ENCODE measurements around the gene POU2AF3.
A peak's percentile ranks its signal among the peaks of the same experiment; 100 is the strongest.

POU2AF3 gene

DNA sequence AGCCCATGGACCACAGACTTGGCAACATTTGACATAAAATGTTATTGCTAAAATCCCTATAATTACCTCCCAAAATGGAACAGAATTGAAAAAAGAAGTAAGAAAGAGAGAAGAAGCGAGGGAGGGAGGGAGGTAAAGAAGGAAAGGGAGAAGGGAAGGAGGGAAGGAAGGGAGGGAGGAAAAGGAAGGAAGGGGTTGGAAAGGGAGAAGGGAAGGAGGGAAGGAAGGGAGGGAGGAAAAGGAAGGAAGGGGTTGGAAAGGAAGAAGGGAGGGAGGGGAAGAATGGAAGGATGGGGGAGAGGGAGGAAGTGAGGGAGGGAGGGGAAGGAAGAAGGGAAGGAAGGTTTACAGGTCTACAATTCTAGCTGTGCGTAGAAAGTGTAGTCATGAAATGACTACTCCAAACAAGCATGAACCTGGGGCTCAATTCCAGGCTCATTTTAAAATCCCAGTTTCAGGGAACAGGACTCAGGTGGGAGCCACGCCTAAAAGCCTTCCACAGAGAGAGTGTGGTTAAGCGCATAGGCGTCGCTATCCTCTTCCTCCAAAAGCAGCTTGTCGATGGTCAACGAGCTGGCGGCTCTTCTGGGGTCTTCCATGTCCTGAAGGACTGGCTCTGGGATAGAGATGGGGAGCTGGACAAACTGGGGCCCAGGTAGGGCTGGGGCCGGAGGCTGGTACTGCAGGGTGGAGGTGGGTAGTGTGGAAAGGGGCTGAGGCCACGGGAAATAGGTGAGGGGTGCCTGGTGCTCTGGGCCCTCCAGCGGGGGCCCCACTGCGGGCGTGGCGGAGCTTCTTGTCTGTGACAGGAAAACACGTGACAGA is 55.6 kb downstream of the POU2AF3 start:
- H2BK120ac ChIP-seq (ENCODE audit: low read depth, low read length) = no peak overlapping the region
- H3K4me3 ChIP-seq (ENCODE audit: insufficient read depth in 1 of 2, low read depth in 1 of 2, low read length in 2 of 2) = no peak overlapping the region
- H3K9me3 ChIP-seq (ENCODE audit: control insufficient read depth, low read length) = no peaks in the 10 kb centered on the region
- no peak overlapping the region for H4K8ac ChIP-seq (ENCODE audit: low read length)
- H3K18ac ChIP-seq (ENCODE audit: low read depth in 1 of 2, low read length in 2 of 2) = no peak overlapping the region
- H2BK5ac ChIP-seq (ENCODE audit: low read depth, low read length, poor library complexity, severe bottlenecking) = no peak overlapping the region
- no peak overlapping the region for H3K23ac ChIP-seq (ENCODE audit: low read length in 2 of 2)
- WGBS = 93% methylated on average over 15 of the region's 16 CpGs
- no peak for DNase-seq
- no peak overlapping the region for H2BK15ac ChIP-seq (ENCODE audit: low read depth, poor library complexity, severe bottlenecking)
- no peak overlapping the region for H2BK12ac ChIP-seq (ENCODE audit: low read length in 2 of 2)
- H3K4ac ChIP-seq (ENCODE audit: low read depth in 1 of 2, low read length in 2 of 2) = no peak overlapping the region
- no peaks in the 10 kb centered on the region for H3K79me1 ChIP-seq (replicated peaks; ENCODE audit: low read length, poor library complexity, severe bottlenecking)
- H3K4me2 ChIP-seq (ENCODE audit: low read length, poor library complexity, severe bottlenecking) = no peak overlapping the region
- H2AK5ac ChIP-seq (ENCODE audit: low read length, severe bottlenecking) = no peak overlapping the region
- no peak overlapping the region for H3K9ac ChIP-seq (ENCODE audit: low read length)
- H4K91ac ChIP-seq (ENCODE audit: low read length) = no peak overlapping the region
- no peak overlapping the region for H2AFZ ChIP-seq (ENCODE audit: low read depth, low read length)
- no peak overlapping the region for H3K27ac ChIP-seq (ENCODE audit: low read length, poor library complexity, severe bottlenecking)
- H3K27me3 ChIP-seq (ENCODE audit: control insufficient read depth in 1 of 2, insufficient read depth in 1 of 2, low read length in 2 of 2) = peaks cover 0 to 29% of the 10 kb centered on the region in 2 experiments
- H3K36me3 ChIP-seq (ENCODE audit: control insufficient read depth in 1 of 2, insufficient read depth in 2 of 2, low read depth in 1 of 2, low read length in 2 of 2) = no peaks in the 10 kb centered on the region
- no peaks in the 10 kb centered on the region for H3K4me1 ChIP-seq (ENCODE audit: control insufficient read depth, insufficient read depth, low read depth, low read length)
- no peak overlapping the region for H3K14ac ChIP-seq (ENCODE audit: low read length in 2 of 2)

DNA sequence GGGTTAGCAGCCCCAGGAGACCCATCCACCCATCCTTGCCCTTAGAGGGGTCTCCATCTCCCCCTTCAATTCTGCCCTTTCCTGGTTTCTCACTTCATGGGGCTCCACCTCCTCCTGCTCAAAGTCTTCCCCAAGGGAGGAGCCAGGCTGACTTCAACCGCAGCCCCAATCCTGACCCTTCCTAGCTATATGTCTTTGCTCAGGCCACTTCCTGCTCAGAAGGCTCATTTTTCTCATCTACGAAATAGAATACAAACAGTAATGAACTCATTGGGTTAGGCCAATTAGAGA is 56.2 kb downstream of the POU2AF3 start:
- peaks cover 0 to 29% of the 10 kb centered on the region in 2 experiments for H3K27me3 ChIP-seq (ENCODE audit: control insufficient read depth in 1 of 2, insufficient read depth in 1 of 2, low read length in 2 of 2)
- H3K23ac ChIP-seq (ENCODE audit: low read length in 2 of 2) = no peak overlapping the region
- H2BK5ac ChIP-seq (ENCODE audit: low read depth, low read length, poor library complexity, severe bottlenecking) = no peak overlapping the region
- H2BK15ac ChIP-seq (ENCODE audit: low read depth, poor library complexity, severe bottlenecking) = no peak overlapping the region
- WGBS = 78% methylated on average over 1 of the region's 2 CpGs
- no peak for DNase-seq
- no peak overlapping the region for H2BK12ac ChIP-seq (ENCODE audit: low read length in 2 of 2)
- no peak overlapping the region for H3K14ac ChIP-seq (ENCODE audit: low read length in 2 of 2)
- H3K9ac ChIP-seq (ENCODE audit: low read length) = no peak overlapping the region
- H3K18ac ChIP-seq (ENCODE audit: low read depth in 1 of 2, low read length in 2 of 2) = no peak overlapping the region
- no peak overlapping the region for H3K4me2 ChIP-seq (ENCODE audit: low read length, poor library complexity, severe bottlenecking)
- H3K4me3 ChIP-seq (ENCODE audit: insufficient read depth in 1 of 2, low read depth in 1 of 2, low read length in 2 of 2) = no peak overlapping the region
- no peak overlapping the region for H2AK5ac ChIP-seq (ENCODE audit: low read length, severe bottlenecking)
- no peaks in the 10 kb centered on the region for H3K36me3 ChIP-seq (ENCODE audit: control insufficient read depth in 1 of 2, insufficient read depth in 2 of 2, low read depth in 1 of 2, low read length in 2 of 2)
- no peak overlapping the region for H4K8ac ChIP-seq (ENCODE audit: low read length)
- no peak overlapping the region for H3K4ac ChIP-seq (ENCODE audit: low read depth in 1 of 2, low read length in 2 of 2)
- H2BK120ac ChIP-seq (ENCODE audit: low read depth, low read length) = no peak overlapping the region
- H3K79me1 ChIP-seq (replicated peaks; ENCODE audit: low read length, poor library complexity, severe bottlenecking) = no peaks in the 10 kb centered on the region
- H2AFZ ChIP-seq (ENCODE audit: low read depth, low read length) = no peak overlapping the region
- H3K27ac ChIP-seq (ENCODE audit: low read length, poor library complexity, severe bottlenecking) = no peak overlapping the region
- H3K9me3 ChIP-seq (ENCODE audit: control insufficient read depth, low read length) = no peaks in the 10 kb centered on the region
- H4K91ac ChIP-seq (ENCODE audit: low read length) = no peak overlapping the region
- H3K4me1 ChIP-seq (ENCODE audit: control insufficient read depth, insufficient read depth, low read depth, low read length) = no peaks in the 10 kb centered on the region

DNA sequence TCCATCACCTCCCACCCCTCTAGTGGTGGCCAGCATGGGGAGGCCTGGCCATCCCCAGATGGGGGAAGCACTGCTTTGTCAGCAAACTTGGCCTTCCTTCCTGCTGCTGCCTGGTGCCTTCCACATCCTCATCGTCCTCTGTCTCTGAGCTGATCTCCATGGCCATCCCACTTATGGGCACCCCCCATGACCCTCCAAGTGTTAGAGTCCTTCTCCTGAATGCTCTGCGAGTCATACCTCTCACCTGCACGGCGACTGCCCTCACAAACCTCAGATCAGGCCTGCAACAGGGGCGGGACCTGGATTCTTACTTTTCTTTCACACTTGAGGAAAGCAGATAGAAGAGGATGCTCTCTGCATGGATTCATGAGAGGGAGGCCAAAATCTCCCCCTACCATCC is 56.8 kb downstream of the POU2AF3 start:
- H2BK120ac ChIP-seq (ENCODE audit: low read depth, low read length) = no peak overlapping the region
- no peak overlapping the region for H3K4me2 ChIP-seq (ENCODE audit: low read length, poor library complexity, severe bottlenecking)
- no peak overlapping the region for H3K18ac ChIP-seq (ENCODE audit: low read depth in 1 of 2, low read length in 2 of 2)
- no peak overlapping the region for H3K14ac ChIP-seq (ENCODE audit: low read length in 2 of 2)
- no peak overlapping the region for H3K4ac ChIP-seq (ENCODE audit: low read depth in 1 of 2, low read length in 2 of 2)
- peak overlapping the region in 1 of 2 experiments; percentile 11 for H2BK12ac ChIP-seq (ENCODE audit: low read length in 2 of 2)
- no peak overlapping the region for H4K91ac ChIP-seq (ENCODE audit: low read length)
- H3K4me1 ChIP-seq (ENCODE audit: control insufficient read depth, insufficient read depth, low read depth, low read length) = no peaks in the 10 kb centered on the region
- H3K23ac ChIP-seq (ENCODE audit: low read length in 2 of 2) = no peak overlapping the region
- H2BK15ac ChIP-seq (ENCODE audit: low read depth, poor library complexity, severe bottlenecking) = no peak overlapping the region
- no peak overlapping the region for H3K4me3 ChIP-seq (ENCODE audit: insufficient read depth in 1 of 2, low read depth in 1 of 2, low read length in 2 of 2)
- H3K27ac ChIP-seq (ENCODE audit: low read length, poor library complexity, severe bottlenecking) = no peak overlapping the region
- H3K27me3 ChIP-seq (ENCODE audit: control insufficient read depth in 1 of 2, insufficient read depth in 1 of 2, low read length in 2 of 2) = peaks cover 0 to 29% of the 10 kb centered on the region in 2 experiments
- no peak overlapping the region for H2AK5ac ChIP-seq (ENCODE audit: low read length, severe bottlenecking)
- H4K8ac ChIP-seq (ENCODE audit: low read length) = no peak overlapping the region
- WGBS = 79% methylated on average over 5 of the region's 5 CpGs
- H3K9ac ChIP-seq (ENCODE audit: low read length) = no peak overlapping the region
- H3K36me3 ChIP-seq (ENCODE audit: control insufficient read depth in 1 of 2, insufficient read depth in 2 of 2, low read depth in 1 of 2, low read length in 2 of 2) = no peaks in the 10 kb centered on the region
- no peaks in the 10 kb centered on the region for H3K9me3 ChIP-seq (ENCODE audit: control insufficient read depth, low read length)
- H2AFZ ChIP-seq (ENCODE audit: low read depth, low read length) = no peak overlapping the region
- no peaks in the 10 kb centered on the region for H3K79me1 ChIP-seq (replicated peaks; ENCODE audit: low read length, poor library complexity, severe bottlenecking)
- H2BK5ac ChIP-seq (ENCODE audit: low read depth, low read length, poor library complexity, severe bottlenecking) = no peak overlapping the region
- no peak for DNase-seq

DNA sequence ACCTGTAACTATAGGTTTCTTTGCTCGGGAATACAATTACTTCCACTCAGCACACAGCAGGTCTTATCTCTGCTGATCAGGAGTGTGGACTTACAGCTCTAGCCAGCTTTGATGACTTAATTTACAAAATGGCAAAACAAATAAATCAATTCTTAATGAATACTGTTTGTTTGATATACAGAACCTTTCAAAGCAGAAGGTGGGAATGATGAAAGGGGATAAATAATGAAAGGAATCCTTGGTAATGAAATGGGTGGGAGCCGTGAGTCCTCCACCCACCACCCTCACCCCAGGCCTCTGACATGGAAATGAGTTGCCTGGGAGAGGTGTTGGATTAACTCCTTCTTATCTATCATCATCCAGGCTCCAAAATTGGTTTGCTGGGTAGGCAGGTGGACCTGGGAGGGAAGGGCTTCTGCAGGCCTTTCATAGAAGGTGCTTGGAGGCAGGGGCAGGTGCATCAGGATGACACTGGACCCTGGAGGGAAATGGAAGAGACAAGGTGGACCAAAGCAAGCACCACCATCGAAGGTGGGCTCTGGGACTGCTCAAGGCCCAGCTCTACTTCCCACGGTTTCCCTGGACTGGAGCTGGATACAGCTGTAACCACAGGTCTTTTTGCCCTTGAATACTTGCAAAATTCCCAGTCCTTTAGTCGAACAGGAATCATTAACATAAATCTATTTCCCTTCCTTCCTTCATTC is 57.8 kb downstream of the POU2AF3 start:
- Histone ChIP-seq H2BK15ac (ENCODE audit: low read depth, poor library complexity, severe bottlenecking) (no peak overlapping the region), H3K4ac (ENCODE audit: low read depth in 1 of 2, low read length in 2 of 2) (no peak overlapping the region), H4K91ac (ENCODE audit: low read length) (no peak overlapping the region), H2BK120ac (ENCODE audit: low read depth, low read length) (no peak overlapping the region), H3K9me3 (ENCODE audit: control insufficient read depth, low read length) (no peaks in the 10 kb centered on the region), H3K79me1 (replicated peaks; ENCODE audit: low read length, poor library complexity, severe bottlenecking) (no peaks in the 10 kb centered on the region), H3K4me3 (ENCODE audit: insufficient read depth in 1 of 2, low read depth in 1 of 2, low read length in 2 of 2) (no peak overlapping the region), H3K27ac (ENCODE audit: low read length, poor library complexity, severe bottlenecking) (no peak overlapping the region), H2AFZ (ENCODE audit: low read depth, low read length) (no peak overlapping the region), H3K36me3 (ENCODE audit: control insufficient read depth in 1 of 2, insufficient read depth in 2 of 2, low read depth in 1 of 2, low read length in 2 of 2) (no peaks in the 10 kb centered on the region), H3K9ac (ENCODE audit: low read length) (no peak overlapping the region), H2BK12ac (ENCODE audit: low read length in 2 of 2) (no peak overlapping the region), H3K4me1 (ENCODE audit: control insufficient read depth, insufficient read depth, low read depth, low read length) (no peaks in the 10 kb centered on the region), H3K18ac (ENCODE audit: low read depth in 1 of 2, low read length in 2 of 2) (no peak overlapping the region), H3K14ac (ENCODE audit: low read length in 2 of 2) (no peak overlapping the region), H2AK5ac (ENCODE audit: low read length, severe bottlenecking) (no peak overlapping the region), H2BK5ac (ENCODE audit: low read depth, low read length, poor library complexity, severe bottlenecking) (no peak overlapping the region), H3K4me2 (ENCODE audit: low read length, poor library complexity, severe bottlenecking) (no peak overlapping the region), H3K27me3 (ENCODE audit: control insufficient read depth in 1 of 2, insufficient read depth in 1 of 2, low read length in 2 of 2) (peaks cover 0 to 25% of the 10 kb centered on the region in 2 experiments), H3K23ac (ENCODE audit: low read length in 2 of 2) (no peak overlapping the region), H4K8ac (ENCODE audit: low read length) (no peak overlapping the region)
- DNase-seq = no peak
- WGBS = 75% methylated on average over 4 of the region's 5 CpGs

All from mesenchymal stem cell (in vitro differentiated cells and primary cell).